ENCODE data around the gene ARRDC5.
"Not testable (repeated sequence)": the region's sequence is repeated elsewhere in the genome, so short reads cannot be mapped to it uniquely, and the experiment has no call there.

The ARRDC5 gene

DNA sequence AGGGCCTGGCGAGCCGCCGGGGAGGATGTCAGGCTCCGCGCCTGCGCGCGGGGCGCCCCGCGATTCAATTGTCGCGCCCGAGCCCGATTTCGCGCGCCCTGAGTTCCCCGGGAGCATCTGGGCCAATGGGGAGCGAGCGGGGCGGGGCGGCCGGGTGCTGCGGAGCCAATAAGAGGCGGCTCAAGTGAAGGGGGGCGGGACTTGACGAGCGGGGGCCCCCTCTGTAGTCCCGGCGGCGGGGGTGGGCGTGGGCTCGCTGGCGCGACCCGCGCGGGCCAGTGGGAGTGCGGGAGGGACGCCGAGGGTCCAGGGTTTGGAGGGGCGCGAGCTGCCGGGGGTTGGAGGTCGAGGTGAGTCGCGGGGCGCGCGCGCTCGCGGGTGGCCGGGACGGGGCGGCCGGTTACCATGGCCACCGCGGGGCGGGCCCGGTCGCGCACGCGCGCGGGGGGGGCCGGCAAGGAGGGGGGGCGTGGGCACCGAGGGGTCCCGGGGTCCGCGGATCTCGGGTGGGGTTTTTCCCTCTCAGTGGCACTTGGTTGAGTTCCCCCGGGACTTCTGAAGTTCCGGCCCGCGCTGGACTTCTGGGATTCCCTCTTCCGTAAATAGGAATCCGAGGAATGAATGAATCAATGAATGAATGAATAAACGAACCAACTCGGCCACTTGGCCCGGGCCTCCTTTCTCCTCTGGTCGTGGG is 7.3 kb upstream of the ARRDC5 start:
- DNase-seq (ENCODE audit: low read depth) = peak; percentile 91

DNA sequence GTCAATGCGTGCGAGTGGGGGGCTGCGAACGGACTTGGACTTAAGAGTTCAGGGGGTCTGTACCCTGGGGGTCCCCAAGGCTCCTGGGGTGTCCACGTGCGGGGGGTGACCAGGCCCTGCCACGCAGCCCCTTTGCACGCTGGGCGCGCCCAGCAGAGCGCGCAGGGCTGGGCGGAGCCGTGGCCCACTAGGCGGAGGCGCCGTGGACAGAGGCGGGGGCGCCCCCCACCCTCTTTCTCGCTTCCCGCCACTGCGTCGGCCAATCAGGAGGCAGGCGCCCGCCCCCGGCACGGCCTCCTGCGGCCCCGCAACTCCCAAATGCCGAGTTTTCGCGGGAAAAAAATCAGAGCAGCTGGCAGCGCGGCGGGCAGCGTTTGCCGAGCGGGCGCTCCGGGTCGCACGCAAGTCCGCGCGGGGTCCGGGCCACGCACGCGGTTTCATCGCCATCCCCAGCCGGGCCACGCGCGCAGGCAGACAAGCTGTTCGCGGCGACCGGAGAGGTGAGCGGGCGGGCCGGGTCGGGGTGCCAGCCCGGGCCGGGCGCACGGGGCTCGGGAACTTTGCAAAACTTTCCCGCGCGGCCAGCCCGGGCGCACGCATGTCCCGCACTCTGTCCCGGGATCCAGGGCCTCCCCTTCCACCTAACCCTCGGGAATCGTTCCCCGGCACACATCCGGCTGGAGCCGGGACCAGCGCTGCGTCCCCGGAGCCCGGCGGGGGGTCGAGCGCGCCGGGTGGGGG is 6.6 kb upstream of the ARRDC5 start, which contains the start of gene UHRF1:
Gene UHRF1 (plus strand): TSS at position 346 of the 741 bp plus-strand sequence. CDS start 1,385 bp downstream, outside the sequence.
- no peak for DNase-seq (ENCODE audit: low read depth)

DNA sequence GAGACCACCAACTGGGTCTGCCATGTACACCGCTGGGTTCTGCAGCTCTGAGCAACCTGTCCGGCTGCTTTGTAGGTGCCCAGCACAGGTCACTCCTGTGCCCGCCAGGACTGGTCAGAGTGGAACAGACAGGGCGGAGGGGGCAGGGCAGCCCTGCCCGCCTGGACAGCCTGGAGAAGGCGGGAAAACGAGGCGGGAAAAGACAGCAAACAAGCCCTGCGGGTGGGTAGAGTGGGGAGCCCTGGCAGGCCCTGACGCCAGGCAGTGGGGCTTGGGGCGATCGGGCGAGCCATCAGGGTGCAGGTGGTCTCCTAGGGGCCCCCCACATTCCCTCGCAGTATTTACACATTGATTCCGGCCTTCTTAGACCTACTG is 6.1 kb upstream of the ARRDC5 start:
- no peak for DNase-seq (ENCODE audit: low read depth)

DNA sequence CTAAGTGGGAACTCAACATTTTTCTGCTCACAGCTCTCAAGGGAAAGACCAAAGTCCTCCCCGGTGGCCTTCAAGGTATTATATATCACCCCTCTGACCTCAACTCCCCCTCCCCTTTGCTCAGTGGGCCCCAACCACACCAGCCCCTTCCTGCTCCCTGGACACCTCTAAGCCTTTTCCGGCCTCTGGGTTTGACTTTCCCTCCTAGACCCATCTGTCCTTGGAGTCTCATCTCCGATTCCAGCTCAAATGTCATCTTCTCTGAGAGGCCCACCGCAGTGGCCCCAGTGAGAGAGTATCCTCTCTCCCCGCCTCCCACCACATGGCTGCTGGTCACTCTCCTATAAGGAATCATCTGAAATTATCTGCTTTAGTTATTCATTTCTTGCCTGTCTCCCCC is 5.7 kb upstream of the ARRDC5 start:
- no peak for DNase-seq (ENCODE audit: low read depth)

DNA sequence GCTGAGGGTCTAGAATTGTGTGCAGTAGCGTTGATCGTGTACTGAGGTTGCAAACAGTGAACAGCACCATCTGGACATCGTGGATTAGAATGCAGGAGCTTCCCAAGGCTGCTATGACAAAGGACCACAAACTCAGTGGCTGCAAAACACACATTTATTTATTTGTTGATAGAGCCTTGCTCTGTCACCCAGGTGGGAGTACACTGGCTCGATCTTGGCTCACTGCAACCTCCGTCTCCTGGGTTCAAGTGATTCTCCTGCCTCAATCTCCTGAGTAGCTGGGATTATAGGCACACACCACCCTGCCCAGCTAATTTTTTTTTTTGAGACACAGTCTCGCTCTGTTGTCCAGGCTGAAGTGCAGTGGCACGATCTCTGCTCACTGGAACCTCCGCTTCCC is 4.3 kb upstream of the ARRDC5 start:
- DNase-seq (ENCODE audit: low read depth) = no peak

GRCh38 chr19:4904481-4904880 is 1.8 kb upstream of the ARRDC5 start:
- DNase-seq (ENCODE audit: low read depth) = no peak

DNA sequence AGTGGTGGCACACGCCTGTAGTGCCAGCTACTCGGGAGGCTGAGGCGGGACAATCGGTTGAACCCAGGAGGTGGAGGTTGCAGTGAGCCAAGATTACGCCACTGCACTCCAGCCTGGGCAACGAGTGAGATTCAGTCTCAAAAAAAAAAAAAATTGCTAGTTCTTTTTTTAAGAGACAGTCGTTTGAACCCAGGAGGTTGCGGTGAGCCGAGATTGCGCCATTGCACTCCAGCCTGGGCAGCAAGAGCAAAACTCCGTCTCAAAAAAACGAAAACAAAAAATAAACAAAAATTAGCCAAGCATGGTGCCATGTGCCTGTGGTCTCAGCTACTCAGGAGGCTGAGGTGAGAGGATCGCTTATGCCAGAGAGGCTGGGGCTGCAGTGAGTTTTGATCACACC is 1.8 kb downstream of the ARRDC5 start:
- not testable (repeated sequence) for DNase-seq (ENCODE audit: low read depth)

- DNase-seq (ENCODE audit: low read depth) = no peak
Observed at GRCh38 chr19:4897146-4897545, 5.5 kb downstream of the ARRDC5 start.

DNA sequence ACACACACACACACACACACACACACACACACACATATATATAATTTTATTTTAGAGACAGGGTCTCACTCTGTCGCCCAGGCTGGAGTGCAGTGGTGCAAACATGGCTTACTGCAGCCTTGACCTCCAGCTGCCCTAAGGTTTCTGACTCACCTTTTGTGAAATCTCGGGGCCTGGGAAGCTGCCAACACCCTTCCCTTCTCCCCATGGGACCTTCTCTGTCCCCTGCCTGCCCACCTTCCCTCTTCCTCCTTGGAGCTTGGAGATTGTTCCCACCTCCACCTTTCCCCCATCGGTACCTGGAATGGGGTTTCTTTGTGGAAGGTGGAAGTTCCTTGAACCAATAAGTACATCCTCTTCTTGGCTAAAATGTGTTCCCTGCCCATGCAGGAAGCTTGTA is 6.3 kb downstream of the ARRDC5 start:
- DNase-seq (ENCODE audit: low read depth) = no peak

DNA sequence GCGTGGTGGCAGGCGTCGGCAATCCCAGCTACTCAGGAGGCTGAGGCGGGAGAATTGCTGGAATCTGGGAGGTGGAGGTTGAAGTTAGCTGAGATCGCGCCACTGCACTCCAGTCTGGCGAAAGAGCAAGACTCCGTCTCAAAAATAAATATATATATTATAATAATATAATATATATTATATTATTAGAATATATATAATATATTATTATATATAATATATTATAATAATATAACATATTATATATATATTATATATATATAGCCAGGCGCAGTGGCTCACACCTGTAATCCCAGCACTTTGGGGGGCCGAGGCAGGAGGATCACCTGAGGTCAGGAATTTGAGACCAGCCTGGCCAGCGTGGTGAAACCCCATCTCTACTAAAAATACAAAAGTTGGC is 9.7 kb downstream of the ARRDC5 start:
- DNase-seq (ENCODE audit: low read depth) = not testable (repeated sequence)

DNA sequence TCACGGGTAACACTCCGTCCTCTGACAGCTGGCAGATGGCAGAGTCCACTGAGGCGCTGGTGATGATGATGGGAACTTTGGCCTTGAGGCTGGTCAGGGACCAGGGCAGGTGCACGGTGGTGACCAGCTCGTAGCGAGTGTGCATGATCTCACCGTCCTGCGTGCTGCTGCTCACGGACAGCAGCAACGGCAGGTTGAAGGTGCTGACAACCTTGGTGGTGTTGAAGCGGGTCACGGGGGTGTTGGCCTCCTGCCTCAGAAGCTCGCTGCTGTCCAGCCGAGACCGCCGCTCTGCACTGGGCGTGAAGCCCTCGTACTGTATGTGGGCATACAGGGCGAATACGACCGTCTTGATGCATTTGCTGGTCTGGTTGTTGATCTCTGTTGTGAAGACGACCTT is 11.6 kb downstream of the ARRDC5 start:
- DNase-seq (ENCODE audit: low read depth) = no peak

DNA sequence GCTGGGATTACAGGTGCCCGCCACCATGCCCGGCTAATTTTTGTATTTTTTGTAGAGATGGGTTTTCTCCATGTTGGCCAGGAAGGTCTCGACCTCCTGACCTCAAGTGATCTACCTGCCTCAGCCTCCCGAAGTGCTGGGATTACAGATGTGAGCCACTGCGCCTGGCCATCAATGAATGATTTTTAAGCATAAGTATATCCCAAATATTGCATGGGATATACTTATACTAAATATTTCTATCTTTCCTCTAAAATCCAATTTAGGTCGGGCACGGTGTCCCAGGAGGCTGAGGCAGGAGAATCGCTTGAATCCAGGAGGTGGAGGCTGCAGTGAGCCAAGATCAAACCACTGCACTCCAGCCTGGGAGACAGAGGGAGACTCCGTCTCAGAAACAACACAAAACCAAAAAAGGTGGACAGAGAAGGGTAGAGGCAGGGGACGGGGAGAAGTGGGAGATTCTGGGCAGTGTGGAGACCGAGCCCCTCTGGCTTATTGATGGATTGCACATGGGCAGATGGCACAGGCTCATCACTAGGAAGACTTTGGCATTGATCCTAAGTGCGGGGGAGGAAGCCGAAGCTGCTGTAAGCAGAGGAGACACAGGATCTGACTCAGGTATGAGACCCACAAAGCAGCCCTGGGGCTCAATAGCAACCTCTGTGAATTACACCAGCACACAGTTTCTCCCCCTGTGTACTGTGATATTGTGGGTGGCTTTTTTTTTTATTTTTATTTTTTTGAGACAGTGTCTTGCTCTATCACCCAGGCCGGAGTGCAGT is 13.5 kb downstream of the ARRDC5 start:
- DNase-seq (ENCODE audit: low read depth) = no peak

GRCh38 chr19:4887803-4888202 is 14.9 kb downstream of the ARRDC5 start:
- DNase-seq (ENCODE audit: low read depth) = not testable (repeated sequence)

DNA sequence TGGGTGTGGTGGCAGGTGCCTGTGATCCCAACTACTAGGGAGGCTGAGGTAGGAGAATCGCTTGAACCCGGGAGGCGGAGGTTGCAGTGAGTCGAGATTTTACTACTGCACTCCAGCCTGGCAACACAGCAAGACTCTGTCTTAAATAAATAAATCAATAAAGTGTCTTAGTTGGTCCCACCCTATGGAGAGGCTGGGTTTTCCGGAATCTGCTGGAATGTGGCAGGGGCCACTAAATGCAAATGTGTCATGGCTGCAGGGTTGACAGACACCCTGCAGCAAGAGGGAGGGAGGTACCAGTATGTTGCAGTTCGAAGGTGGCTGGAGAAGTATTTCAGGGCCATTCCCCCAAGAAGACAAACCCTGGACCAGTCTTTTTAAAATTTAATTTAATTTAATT is 17.7 kb downstream of the ARRDC5 start:
- not testable (repeated sequence) for DNase-seq (ENCODE audit: low read depth)

DNA sequence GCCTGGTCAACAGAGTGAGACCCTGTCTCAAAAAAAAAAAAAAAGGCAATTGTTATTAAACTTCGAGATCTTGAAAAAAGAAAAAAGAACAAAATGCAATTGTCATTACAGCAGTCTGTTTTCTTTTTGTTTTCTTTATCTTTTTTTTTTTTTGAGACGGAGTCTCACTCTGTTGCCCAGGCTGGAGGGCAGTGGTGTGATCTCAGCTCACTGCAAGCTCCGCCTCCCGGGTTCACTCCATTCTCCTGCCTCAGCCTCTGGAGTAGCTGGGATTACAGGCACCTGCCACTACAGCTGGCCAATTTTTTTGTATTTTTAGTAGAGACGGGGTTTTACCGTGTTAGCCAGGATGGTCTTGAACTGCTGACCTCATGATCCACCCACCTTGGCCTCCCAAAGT is 19.8 kb downstream of the ARRDC5 start:
- DNase-seq (ENCODE audit: low read depth) = not testable (repeated sequence)

DNA sequence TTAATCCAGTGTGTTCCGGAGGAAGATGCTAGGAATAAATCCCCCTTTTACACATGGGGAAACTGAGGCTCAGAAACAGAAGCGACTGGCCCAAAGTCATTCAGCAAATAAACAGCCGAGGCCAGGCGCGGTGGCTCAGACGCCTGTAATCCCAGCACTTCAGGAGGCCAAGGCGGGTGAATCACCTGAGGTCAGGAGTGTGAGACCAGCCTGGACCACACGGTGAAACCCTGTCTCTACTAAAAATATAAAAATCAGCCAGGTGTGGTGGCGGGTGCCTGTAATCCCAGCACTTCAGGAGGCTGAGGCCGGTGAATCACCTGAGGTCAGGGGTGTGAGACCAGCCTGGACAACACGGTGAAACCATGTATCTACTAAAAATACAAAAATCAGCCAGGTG is 23.7 kb downstream of the ARRDC5 start:
- no peak for DNase-seq (ENCODE audit: low read depth)

GRCh38 chr19:4878491-4878968 is 24.2 kb downstream of the ARRDC5 start:
- DNase-seq (ENCODE audit: low read depth) = no peak

DNA sequence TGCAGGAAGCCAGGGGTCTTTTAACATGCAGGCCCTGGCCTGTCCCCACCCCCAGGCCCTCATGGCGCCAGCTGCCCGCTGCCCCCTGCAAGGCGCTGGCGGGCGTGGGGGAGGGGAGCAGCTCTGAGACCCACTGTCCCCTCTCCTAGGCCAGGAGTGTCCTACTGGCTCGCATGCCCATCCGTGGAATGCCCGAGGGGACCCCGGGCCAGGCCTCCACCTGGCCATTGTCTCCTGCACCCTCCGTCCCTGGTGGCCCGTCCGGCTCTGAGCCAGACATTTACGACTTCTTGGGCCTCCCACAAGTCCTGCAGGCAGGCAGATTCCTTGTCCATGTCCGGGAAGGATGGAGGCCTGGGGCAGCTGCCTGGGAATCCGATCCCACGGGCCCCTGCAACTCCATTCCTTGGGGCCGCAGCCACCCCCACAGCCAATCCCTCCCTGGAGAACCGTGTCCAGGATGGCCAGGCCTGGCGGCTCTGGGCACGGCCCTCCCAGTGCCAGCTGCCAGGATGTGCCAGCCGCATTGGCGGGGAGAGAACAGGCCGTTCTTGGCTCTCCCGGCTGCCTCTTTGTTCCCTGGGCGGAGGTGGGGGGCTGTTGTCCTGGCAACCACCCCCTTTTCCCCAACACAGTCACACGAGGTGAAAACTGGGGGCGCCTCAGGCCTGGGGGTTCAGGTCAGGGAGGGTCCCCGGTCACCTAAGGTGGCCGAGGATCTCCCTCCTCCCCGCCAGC is 24.8 kb downstream of the ARRDC5 start:
- DNase-seq (ENCODE audit: low read depth) = no peak

DNA sequence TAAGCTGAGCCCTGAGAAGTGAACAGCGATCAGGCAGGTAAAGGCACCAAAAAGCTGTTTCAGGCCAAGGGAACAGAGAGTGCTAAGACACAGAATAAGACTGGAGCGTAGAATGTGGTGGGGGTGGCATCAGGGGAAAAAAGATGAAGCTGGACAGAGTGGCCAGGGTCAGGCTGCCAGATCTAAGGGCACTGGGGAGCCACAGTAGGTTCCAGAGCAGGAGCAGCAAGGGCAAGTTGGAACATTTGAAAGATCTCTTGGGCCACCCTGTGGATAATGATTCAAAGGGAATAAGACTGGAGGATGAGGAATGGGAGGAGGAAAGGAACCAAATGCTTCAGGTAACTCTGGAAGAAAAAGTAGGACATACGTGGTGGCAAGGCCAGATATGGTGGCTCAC is 28.8 kb downstream of the ARRDC5 start:
- DNase-seq (ENCODE audit: low read depth) = no peak

DNA sequence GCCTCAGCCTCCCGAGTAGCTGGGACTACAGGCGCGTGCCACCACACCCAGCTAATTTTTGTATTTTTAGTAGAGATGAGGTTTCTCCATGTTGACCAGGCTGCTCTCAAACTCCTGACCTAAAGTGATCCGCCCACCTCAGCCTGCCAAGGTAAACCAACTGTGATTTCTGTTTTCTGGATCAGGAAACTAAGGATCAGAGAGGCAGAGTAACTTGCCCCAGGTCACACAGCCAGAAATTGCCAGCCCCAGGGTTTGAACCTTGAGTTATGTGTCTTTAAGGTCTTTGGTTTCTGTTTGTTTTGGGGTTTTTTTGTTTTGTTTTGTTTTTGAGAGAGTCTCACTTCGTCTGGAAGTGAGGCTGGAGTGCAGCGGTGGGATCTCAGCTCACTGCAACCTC is 31.0 kb downstream of the ARRDC5 start:
- DNase-seq (ENCODE audit: low read depth) = no peak

DNA sequence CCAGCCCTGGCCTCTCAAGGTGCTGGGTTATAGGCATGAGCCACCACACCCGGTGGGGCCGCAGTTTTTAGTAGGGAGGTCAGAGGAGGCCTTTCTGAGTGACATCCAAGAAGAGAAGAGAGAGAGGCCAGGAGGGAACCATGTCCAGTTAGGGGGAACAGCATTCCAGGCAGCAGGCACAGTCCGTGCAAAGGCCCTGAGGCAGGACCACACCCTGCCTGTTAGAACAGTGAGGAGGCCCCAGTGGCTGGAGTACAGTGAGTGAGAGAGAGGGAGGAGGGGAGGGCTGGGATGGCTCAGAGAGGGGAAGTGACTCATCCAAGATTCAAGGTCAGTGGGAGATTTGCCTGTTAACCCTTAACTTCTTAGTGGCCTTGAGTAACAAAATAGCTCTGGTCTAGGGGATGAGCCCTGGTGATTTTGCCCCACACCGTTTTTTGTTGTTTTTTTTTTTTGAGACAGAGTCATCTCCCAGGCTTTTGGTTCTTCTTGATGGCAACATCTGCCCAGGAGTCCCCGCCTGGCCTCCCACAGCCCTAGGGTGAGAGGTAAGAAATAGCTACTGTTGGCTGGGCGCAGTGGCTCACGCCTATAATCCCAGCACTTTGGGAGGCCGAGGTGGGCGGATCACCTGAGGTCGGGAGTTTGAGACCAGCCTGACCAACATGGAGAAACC is 32.5 kb downstream of the ARRDC5 start:
- no peak for DNase-seq (ENCODE audit: low read depth)

Measured in T follicular helper cell (primary cell).